OCI-LY7 (cell line): ENCODE results near the gene NOBOX. TPM values are rescaled to one million over a fixed set of nuclear protein-coding genes. Genes with fewer than 3 reads are reported as not detected.
"Not testable (repeated sequence)": the region's sequence is repeated elsewhere in the genome, so short reads cannot be mapped to it uniquely, and the experiment has no call there.

Experiments
- BruUV-seq: library from RNA; stranded (reverse); fragments of 400-500 nt; replicated peaks from 2 replicates; lab custom pipeline; 2021; lab: Mats Ljungman, UMichigan
- CTCF ChIA-PET: fragments of 300-600 bp; sonication (Branson Sonifier 250); formaldehyde crosslinking; loops from one replicate; lab custom pipeline; 2022; ENCODE audit warnings: antibody characterized with exemption; ENCODE audit not compliant: unreplicated experiment; lab: Charles Lee
- POLR2A ChIA-PET: fragments of 300-600 bp; sonication (Branson Sonifier 250); formaldehyde crosslinking; loops from one replicate; lab custom pipeline; 2022; ENCODE audit warnings: antibody characterized with exemption; lab: Charles Lee
- DNase-seq: peaks from one replicate; pipeline ENCODE4 v3.0.0-alpha.2; 2015; ENCODE audit warnings: low spot score
- H2AFZ ChIP-seq: fragments of 200-600 bp; sonication (generic), shearing (Covaris generic); 2 replicates; pipeline ENCODE4 v1.6.1; 2014; ENCODE audit warnings: mild to moderate bottlenecking, antibody characterized with exemption, low read length, moderate library complexity
- H3K27ac ChIP-seq: fragments of 200-600 bp; sonication (generic); 2 replicates; pipeline ENCODE4 v1.5.1; 2014; ENCODE audit warnings: mixed run types, low read depth, mild to moderate bottlenecking, moderate library complexity, low read length, inconsistent platforms; ENCODE audit not compliant: poor library complexity, severe bottlenecking
- H3K36me3 ChIP-seq: fragments of 200-600 bp; sonication (generic); 2 replicates; pipeline ENCODE4 v1.6.1; 2014; ENCODE audit warnings: mild to moderate bottlenecking, antibody characterized with exemption, low read length, moderate library complexity, mixed read lengths; ENCODE audit not compliant: insufficient read depth
- H3K4me1 ChIP-seq: fragments of 200-600 bp; sonication (generic); 2 replicates; pipeline ENCODE4 v1.5.1; 2014; ENCODE audit warnings: mild to moderate bottlenecking, low read length; ENCODE audit not compliant: insufficient read depth, poor library complexity, severe bottlenecking
- H3K4me2 ChIP-seq: fragments of 200-600 bp; sonication (generic); 2 replicates; pipeline ENCODE4 v1.6.1; 2014; ENCODE audit warnings: mild to moderate bottlenecking, low read length
- H3K4me3 ChIP-seq: fragments of 200-600 bp; sonication (generic); 2 replicates; pipeline ENCODE4 v1.5.1; 2014; ENCODE audit warnings: mild to moderate bottlenecking, low read depth, low read length; ENCODE audit not compliant: poor library complexity, severe bottlenecking
- H3K79me2 ChIP-seq: fragments of 200-600 bp; sonication (generic); 2 replicates; pipeline ENCODE4 v1.6.1; 2016; ENCODE audit warnings: low read depth, mild to moderate bottlenecking, low read length, moderate library complexity, mixed read lengths; ENCODE audit not compliant: insufficient read depth
- H3K9me2 ChIP-seq: fragments of 200-600 bp; sonication (generic); 2 replicates; pipeline ENCODE4 v1.6.1; 2016; ENCODE audit warnings: mild to moderate bottlenecking, low read length, mixed read lengths; ENCODE audit not compliant: insufficient read depth
- H3K9me3 ChIP-seq: fragments of 200-600 bp; sonication (generic); 2 replicates; pipeline ENCODE4 v1.6.1; 2014; ENCODE audit warnings: mild to moderate bottlenecking, mixed run types, low read length, mixed read lengths
- H4K20me1 ChIP-seq: fragments of 200-600 bp; sonication (generic); 2 replicates; pipeline ENCODE4 v1.6.1; 2014; ENCODE audit warnings: mild to moderate bottlenecking, antibody characterized with exemption, low read length, moderate library complexity, mixed read lengths; ENCODE audit not compliant: insufficient read depth
- EZH2phosphoT487 ChIP-seq: fragments of 200-600 bp; sonication (generic); IDR thresholded peaks from 2 replicates; pipeline ENCODE4 v1.6.1; 2018; ENCODE audit warnings: low read depth, borderline replicate concordance, mild to moderate bottlenecking, mixed run types, antibody characterized with exemption, low read length, moderate library complexity, mixed read lengths
- intact Hi-C: fragments of 100-400 bp; cut with micrococcal nuclease; formaldehyde crosslinking; loops from one replicate; pipeline ENCODE4 v1.10.0; 2022; ENCODE audit not compliant: unreplicated experiment
- total RNA-seq, 2 experiments: library from RNA; depleted of rRNA in 1 of 2; stranded (reverse); fragments of >200 nt in 1 of 2; shearing (Covaris generic) in 1 of 2; gene quantifications; 2 replicates each; pipeline ENCODE4 v1.2.3, GENCODE V29; 2014 to 2022
- TF ChIP-seq, protein P1 (sequence below): fragments of 200-600 bp; sonication (generic); conservative IDR thresholded peaks from 2 replicates; pipeline ENCODE4 v1.5.1; 2014; ENCODE audit warnings: mild to moderate bottlenecking, antibody characterized with exemption, low read length, moderate library complexity, mixed read lengths

Gene NOBOX
- total RNA-seq, 2 experiments from 2014 or later = not detected

DNA sequence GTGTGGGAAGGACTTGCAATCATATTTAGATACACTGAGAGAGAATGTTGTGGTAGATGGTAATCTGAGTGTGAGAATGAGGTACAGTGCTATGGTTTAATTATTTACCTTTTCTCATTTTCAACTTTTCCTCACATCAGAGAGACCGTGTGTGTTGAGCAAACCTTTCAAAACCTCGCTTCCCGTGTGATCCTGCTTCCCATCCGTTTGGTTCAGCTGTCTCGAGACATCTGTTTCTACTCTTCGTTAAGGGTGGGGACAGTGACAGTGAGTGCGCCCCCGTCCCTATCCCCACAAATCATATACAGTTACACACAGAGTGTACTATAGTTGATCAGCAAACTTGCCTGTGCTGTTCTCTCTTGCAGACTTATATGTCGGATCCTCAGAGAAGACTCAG lies 33.0 kb upstream of the NOBOX start:
- no peaks in the 10 kb centered on the region for H3K9me2 ChIP-seq
- H3K36me3 ChIP-seq = no peaks in the 10 kb centered on the region
- POLR2A ChIA-PET = no interaction called here
- no peaks in the 10 kb centered on the region for H3K9me3 ChIP-seq
- no peaks in the 10 kb centered on the region for H3K4me1 ChIP-seq
- TF ChIP-seq, protein P1, sequence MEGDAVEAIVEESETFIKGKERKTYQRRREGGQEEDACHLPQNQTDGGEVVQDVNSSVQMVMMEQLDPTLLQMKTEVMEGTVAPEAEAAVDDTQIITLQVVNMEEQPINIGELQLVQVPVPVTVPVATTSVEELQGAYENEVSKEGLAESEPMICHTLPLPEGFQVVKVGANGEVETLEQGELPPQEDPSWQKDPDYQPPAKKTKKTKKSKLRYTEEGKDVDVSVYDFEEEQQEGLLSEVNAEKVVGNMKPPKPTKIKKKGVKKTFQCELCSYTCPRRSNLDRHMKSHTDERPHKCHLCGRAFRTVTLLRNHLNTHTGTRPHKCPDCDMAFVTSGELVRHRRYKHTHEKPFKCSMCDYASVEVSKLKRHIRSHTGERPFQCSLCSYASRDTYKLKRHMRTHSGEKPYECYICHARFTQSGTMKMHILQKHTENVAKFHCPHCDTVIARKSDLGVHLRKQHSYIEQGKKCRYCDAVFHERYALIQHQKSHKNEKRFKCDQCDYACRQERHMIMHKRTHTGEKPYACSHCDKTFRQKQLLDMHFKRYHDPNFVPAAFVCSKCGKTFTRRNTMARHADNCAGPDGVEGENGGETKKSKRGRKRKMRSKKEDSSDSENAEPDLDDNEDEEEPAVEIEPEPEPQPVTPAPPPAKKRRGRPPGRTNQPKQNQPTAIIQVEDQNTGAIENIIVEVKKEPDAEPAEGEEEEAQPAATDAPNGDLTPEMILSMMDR = no peak
- TF ChIP-seq EZH2phosphoT487 = no peak
- CTCF ChIA-PET = no interaction called here
- no TSS peak for BruUV-seq
- no peak for DNase-seq
- H4K20me1 ChIP-seq = no peaks in the 10 kb centered on the region
- H3K27ac ChIP-seq = no peak overlapping the region
- intact Hi-C loops = no loop called here
- H2AFZ ChIP-seq = no peak overlapping the region
- no peak overlapping the region for H3K4me3 ChIP-seq
- no peaks in the 10 kb centered on the region for H3K79me2 ChIP-seq
- H3K4me2 ChIP-seq = no peak overlapping the region

DNA sequence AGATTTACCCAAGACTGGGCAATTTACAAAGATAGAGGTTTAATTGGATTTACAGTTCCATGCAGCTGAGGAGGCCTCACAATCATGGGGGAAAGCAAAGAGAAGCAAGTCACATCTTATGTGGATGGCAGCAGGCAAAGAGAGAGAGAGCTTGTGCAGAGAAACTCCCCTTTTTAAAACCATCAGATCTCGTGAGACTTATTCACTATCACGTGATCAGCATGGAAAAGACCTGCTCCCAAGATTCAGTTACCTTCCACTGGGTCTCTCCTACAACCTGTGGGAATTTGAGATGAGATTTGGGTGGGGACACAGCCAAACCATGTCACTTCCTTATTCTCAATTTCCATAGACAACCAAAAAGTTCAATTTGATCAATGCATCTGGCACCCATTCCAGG lies 24.9 kb upstream of the NOBOX start:
- no peak overlapping the region for H3K27ac ChIP-seq
- BruUV-seq = no TSS peak
- no peak overlapping the region for H2AFZ ChIP-seq
- H3K9me2 ChIP-seq = no peaks in the 10 kb centered on the region
- H4K20me1 ChIP-seq = no peaks in the 10 kb centered on the region
- ChIA-PET POLR2A (no interaction called here), CTCF (no interaction called here)
- no peak overlapping the region for H3K4me2 ChIP-seq
- DNase-seq = no peak
- H3K36me3 ChIP-seq = no peaks in the 10 kb centered on the region
- H3K4me3 ChIP-seq = no peak overlapping the region
- no peaks in the 10 kb centered on the region for H3K9me3 ChIP-seq
- intact Hi-C loops = no loop called here
- no peak for TF ChIP-seq EZH2phosphoT487
- TF ChIP-seq, protein P1 = no peak
- no peaks in the 10 kb centered on the region for H3K4me1 ChIP-seq
- no peaks in the 10 kb centered on the region for H3K79me2 ChIP-seq

DNA sequence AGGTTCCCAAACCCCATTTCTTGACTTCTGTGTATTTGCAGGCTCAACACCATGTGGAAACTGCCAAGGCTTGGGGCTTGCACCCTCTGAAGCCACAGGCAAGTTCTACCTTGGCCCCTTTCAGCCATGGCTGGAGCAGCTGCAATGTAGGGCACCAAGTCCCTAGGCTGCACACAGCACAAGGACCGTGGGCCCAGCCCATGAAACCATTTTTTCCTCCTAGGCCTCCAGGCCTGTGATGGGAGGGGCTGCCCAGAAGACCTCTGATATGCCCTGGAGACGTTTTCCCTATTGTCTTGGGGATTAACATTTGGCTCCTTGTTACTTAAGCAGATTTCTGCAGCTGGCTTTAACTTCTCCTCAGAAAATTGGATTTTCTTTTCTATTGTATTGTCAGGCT lies 24.0 kb upstream of the NOBOX start:
- H2AFZ ChIP-seq, intact Hi-C loops, H3K36me3 ChIP-seq, H3K4me2 ChIP-seq, H3K27ac ChIP-seq, H4K20me1 ChIP-seq, H3K79me2 ChIP-seq, H3K9me2 ChIP-seq, POLR2A ChIA-PET, BruUV-seq, CTCF ChIA-PET, H3K4me1 ChIP-seq, DNase-seq, H3K4me3 ChIP-seq, H3K9me3 ChIP-seq: not testable (repeated sequence)

DNA sequence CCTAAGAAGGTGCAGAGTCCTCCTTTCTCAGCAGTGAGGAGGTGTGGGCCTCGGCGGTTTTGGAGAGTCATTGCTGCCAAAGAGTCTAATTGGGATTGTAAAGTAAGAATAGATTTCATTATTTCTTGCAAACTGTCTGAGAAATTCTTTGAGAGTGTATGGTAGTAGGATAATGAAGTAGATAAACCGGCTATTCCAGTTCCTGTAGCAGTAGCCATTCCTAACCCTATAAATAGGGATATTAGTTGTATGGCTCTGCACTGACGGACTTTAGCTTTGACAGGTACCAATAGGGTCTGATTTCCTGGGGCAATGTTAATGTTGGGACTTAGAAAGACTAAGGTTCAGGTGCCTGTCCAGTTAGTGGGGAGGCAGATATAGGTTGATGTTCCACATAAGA lies 15.4 kb upstream of the NOBOX start:
- CTCF ChIA-PET = not testable (repeated sequence)

More for the DNA sequence above, 15.4 kb upstream of the NOBOX start:
- H2AFZ ChIP-seq, H3K4me3 ChIP-seq, H3K36me3 ChIP-seq, DNase-seq, BruUV-seq, H3K9me3 ChIP-seq, H3K4me2 ChIP-seq, H3K9me2 ChIP-seq, H3K4me1 ChIP-seq, H3K27ac ChIP-seq, intact Hi-C loops, POLR2A ChIA-PET, H4K20me1 ChIP-seq, H3K79me2 ChIP-seq: not testable (repeated sequence)
